T-helper 9 cell (primary cell): ENCODE data around the gene CD44.

Experiments
- DNase-seq: peaks from one replicate; pipeline ENCODE4 v3.0.0-alpha.2; 2020

The CD44 gene

GRCh38 chr11:35141071-35141470, 2.1 kb downstream of the CD44 start:
- DNase-seq, result no peak

DNA sequence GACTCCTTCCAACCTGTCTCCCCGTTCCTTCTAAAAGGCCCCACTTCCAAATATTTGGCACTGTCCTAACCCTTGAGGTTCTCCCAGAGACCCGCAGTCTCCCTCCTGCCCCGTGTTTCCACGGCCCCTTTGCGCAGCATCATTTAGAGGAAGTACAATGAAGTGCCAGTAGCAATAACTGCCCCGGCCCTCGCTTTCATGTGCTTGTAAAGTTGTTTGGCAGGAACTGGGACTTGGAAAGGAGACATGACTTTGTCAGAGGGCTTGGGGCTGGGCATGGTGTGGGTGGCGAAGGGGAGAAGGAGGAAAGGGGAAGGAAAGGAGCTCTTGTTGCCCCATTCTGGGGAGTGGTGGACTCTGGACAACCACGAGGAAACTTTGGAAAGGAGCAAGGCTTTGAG, 2.6 kb downstream of the CD44 start:
- DNase-seq, result no peak

GRCh38 chr11:35142481-35143075, 3.6 kb downstream of the CD44 start:
- DNase-seq, result no peak

DNA sequence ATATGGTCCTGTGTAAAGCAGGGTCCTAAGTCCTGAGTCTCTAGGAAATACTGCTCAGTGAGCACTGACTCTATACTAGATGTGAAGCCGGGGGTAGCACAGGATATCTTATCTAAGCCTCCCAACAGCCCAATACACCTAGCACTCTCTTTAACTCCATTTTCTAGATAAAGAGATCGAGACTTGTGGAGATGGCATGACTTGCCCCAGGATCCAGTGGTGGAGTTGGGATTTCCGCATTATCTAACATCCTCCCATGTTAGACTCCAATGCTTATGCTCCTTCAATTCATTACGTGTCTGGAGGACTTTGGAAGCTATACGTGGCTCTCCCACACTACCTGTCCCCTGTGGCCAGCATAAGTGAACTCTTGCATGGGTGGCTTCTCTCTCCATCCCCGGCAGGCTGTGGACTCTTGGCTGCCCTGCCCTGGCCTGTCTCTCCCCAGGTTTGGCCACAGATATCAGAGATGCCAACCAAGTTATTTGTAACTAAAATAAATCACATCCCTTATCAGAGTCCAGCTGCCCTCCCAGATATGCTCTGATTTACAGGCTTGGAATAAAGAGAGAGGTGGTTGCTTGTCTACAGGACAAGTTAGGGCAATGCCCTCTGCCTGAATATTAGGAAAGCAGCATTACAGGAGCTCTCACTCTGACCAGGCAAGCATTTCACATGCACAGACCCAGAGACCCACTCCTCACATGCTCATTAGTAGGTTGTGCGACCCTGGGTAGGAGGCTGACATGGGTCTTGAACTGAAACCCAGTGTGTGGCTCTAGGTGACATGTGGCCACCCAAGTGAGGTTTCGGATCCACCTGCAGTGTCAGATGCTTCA, 4.5 kb downstream of the CD44 start:
- no peak for DNase-seq

DNA sequence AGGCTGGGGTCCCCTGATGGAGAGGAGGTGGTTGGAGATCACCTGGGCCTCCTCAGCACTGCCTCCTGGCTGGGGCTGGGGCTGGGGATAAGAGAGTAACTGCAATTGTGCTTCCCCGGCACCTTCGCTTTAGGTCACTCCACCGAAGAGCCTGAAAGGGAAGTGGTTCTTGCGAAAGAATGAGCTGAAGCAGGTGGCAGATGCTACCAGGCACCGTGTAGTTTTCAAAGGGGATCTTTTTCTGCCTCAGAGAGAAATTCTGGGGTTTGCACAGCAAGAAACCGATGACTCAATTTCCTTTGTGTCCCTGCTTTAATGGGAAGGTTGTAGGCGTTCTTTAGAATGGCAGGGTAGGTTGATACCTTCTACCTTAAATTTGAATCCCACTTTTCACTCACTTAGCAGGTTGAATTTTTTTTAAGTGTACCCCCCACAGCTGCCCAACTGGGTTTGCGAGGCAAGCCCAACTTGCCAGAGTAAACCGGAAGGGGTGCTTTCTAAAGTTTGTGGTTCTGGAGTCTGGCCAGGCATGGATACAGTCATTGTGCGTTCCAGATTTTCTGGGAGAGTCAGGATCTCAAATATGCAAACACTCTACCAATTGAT, 5.3 kb downstream of the CD44 start:
- DNase-seq, result peak; percentile 46

- no peak for DNase-seq
Observed at GRCh38 chr11:35144806-35145205, 5.8 kb downstream of the CD44 start.

GRCh38 chr11:35145271-35145670, 6.3 kb downstream of the CD44 start:
- no peak for DNase-seq

- DNase-seq, result no peak
Observed at GRCh38 chr11:35146074-35146521, 7.1 kb downstream of the CD44 start.

DNA sequence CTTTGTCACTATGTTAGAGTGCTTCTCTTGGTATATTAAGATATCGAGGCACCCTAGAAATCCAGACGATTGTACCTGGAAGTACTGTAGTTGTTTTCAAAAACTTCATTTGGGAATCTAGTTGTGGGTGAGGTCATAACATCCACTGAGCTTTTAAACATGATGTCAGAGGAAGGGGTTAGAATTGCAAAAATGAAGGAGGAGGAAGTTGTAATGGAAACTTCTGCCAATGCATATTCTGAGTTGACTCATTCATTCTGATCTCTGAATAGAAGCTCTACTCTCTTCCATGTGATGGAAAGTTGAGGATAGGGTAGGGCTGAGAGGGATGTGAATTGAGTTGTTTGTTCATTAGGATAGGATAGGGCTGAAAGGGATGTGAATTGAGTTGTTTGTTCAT, 7.7 kb downstream of the CD44 start:
- DNase-seq, result no peak

DNA sequence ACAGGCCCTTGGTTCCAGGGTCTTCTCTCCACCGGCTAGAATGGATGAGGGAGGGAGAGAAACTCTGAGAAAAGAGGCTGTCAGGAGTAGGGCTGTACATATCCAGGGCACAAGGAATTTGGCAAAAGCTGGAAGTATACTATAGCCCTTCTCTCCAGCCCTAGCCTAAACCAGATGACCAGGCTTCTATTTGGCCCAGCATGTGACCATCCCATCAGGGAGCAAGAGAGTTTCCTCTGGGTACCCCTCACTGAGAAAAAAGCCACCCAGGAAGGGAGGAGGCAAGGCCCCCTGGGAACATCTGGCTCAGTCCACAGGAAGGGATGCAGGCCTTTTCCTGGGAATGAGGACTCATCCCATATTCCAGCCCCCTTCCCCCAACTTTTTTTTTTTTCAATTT, 8.3 kb downstream of the CD44 start:
- no peak for DNase-seq

DNA sequence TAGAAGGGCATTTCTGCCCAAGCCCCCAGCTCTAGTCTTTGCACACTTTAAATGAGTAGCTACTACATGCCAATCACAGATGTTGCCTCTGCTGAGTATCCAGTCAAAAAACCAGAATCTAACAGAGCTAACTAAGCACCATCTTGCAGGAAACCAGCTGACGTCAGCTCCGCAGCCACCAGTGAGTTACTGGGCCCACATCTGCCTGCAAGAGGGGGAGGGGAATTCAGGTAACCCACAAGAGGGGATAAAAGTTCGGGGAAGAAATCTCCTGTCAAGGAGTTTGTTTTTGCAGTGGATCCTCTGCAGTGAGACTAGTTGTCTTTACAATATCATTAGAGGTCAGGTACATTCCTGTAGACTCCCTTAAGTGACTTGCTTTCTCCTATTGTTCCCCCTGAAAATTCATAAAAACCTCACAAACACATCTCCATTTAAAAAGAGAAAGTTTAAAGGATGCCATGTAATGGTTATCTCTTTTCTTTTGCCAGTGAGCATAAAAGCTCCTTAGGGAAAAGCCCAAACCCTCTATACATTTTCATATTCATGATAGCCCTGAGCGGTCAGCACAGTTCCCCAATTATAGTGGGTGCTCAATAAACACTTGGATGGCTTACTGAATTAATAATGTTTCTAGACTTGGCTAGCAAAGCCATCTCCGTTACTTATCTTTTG, 9.3 kb downstream of the CD44 start:
- DNase-seq, result peak; percentile 42

GRCh38 chr11:35150454-35150853, 11.5 kb downstream of the CD44 start:
- DNase-seq, result no peak

DNA sequence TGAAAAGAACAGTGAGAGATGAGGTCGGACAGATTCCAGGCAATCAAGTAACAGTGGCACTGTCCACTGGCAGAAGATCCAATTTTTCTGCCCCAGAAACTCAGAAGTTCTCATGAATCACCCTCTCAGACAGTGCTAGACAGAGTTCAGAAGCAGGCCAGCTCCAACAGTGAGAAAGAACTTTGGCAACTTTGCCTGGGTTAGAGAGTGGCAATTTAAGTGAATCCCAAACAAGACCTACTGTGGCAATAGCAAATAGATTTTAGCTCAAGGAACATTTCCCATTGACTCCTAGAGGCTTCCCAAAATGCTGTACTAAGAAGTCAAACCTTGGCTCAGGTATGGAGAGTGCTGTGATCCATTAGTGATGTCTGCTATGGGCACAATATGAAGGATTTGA, 12.3 kb downstream of the CD44 start:
- DNase-seq, result no peak

DNA sequence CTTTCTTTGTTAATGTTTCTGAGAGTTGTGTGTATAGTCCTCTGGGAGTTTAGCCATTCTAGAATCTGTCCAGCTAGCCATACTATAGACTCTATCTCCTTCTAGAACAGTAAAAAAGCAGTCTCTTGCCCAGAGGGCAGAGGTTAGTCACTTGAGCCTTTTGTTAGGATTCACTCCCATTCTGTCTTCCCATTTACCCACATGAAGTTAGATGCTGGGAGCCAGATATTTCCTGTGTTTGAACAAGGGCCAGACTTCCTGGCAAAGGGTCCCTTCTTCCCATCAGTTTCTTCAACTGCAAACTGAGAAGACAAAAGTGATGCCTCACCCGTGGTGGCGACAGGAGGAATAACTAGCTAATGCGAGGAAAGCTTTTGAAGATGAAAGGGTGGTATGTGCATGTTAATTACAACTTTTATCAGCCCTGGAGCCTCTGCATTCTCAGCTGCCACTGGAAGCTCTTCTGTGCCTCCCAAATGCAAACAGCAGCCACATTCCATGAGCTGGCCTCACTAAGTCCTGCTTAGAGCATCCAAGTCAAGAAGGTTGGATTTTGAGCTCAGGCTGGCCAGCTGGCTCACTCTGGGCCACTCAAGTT, 12.8 kb downstream of the CD44 start:
- DNase-seq, result no peak

DNA sequence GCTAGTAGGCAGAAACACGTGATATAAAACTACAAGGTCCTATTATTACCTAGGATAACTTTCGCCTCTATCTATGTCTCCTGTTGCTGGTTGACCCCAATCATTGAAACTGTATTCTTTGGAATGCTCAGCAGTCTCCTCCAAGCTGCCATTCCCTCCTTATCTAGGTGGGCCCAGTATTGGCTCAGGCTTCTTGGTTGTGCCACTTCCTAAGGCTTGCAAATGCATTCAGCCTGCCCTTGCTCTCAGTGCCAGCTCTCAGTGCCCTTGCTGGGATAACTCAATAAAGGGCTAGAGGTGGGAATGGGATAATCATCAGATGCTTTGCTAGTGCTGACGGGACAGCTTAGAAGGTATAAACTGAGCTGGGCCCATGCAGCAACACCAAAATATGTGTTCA, 13.6 kb downstream of the CD44 start:
- no peak for DNase-seq

- DNase-seq, result no peak
Observed at GRCh38 chr11:35153280-35153679, 14.3 kb downstream of the CD44 start.

DNA sequence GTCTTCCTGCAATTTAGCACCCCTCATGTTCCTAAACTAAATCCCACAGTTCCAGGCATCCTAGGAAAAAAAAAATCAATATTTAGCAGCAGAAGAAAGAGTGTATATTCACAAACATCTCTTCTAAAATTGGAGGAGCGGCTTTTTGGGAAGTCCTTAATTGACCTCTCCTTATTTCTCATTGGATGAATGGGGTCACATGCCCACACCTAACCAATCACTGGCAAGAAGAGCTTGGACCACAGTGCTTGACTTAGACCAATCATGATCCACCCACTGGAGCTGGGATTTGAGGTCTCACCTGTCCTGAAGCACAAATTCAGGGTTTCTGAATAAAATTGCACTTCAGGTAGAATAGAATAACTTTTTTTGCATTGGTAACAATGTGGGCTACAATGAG, 16.0 kb downstream of the CD44 start:
- no peak for DNase-seq

DNA sequence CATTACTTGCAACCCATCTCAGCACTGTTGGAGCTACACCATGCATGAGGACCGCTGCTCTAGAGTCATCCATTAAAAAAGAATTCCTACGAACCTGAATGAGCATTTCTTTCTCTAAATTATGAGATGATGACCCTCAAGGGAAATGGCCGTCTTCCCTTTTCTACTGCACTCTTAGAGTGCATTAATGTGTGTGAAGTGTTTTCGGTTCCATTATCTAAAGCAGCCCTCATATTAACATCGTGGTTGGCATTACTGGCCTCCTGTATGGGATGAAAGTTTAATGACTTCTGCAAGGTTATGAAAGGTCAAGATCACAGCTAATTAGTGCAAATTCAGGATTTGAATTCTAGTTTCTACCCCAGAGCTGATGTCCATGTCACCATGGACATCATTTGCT, 16.7 kb downstream of the CD44 start:
- no peak for DNase-seq

- no peak for DNase-seq
Observed at GRCh38 chr11:35157814-35158700, 19.1 kb downstream of the CD44 start.

DNA sequence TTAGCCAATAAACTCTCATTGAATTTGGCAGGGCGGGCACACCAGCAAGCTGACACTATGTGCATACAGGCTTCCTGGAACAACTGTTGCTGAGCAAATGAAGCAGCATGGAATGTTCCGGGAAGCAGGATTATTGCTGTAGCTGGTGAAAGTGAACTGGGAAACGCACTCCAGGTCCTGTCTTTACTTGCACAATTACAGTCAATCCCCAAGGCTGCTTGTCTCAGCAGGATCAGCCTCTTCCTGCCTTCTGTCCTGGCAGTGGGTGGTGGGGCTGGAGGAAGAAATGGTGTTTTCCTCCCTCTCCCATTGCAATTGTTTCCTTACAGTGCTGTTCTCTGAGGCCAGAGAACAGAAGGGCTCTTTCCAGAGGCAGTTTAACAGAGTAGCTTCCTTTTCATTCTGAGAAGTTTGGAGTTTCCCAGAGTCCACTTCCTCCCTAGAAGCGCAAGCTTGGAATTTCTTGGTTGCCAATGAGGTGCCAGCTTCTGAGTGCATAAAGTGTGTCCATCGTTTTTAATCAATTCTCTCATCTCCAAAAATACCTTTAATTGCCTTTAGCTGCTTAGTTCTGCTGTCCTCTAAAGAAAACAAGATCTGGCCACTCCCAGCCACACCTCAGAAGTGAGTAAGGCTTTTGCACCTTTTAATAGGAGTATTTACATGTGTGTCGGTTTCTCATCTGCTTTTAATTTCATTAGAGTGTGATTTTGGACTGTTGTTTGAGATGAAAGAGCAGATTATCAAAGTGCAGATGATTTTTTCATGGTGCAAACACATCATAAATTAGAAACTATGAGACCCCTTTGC, 19.9 kb downstream of the CD44 start:
- DNase-seq, result no peak

DNA sequence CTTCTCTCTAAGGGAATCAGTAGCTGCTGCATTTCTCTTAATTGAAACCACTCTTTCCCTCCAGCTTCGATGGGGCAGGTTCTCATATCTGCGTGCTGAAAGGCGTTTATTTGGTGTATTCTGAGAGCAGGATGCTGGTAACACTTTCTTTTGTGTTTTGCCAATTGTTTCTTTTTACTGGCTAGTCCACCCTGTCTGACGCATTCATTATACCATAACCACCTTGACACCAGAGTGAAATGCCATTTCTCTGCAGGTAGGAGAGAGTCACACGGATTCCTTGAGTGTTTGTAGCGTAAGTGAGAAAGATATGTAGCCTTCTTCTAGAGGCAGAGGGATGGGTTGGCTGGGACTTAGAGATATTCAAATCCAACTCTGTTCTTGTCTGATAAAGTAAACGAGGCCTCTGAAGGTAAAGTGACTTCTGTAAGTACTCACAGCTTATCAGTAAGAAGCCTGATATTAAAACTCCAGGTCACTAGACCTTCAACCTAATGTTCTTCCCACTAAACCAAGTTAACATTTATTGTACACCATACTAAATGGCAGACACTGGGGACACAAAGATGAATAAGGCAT, 21.4 kb downstream of the CD44 start:
- DNase-seq, result no peak
